Neural cell (in vitro differentiated cells): ENCODE results near the gene UNC13B.

Experiments
- EP300 ChIP-seq: fragments of 450-650 bp; conservative IDR thresholded peaks from 2 replicates; pipeline ENCODE4 v1.6.1; 2014; ENCODE audit warnings: antibody characterized with exemption, mild to moderate bottlenecking, moderate library complexity; ENCODE audit not compliant: poor library complexity, severe bottlenecking
- EZH2 ChIP-seq: fragments of 200-600, 300-800 bp; shearing (Covaris generic), sonication (generic); IDR thresholded peaks from 2 replicates; pipeline ENCODE4 v1.6.1; 2014; ENCODE audit warnings: antibody characterized with exemption, low read length, borderline replicate concordance, mild to moderate bottlenecking; ENCODE audit not compliant: insufficient read depth, poor library complexity, severe bottlenecking
- POLR2AphosphoS5 ChIP-seq: IDR thresholded peaks from 2 replicates; pipeline ENCODE4 v1.6.1; 2012
- RAD21 ChIP-seq: fragments of 450-650 bp; conservative IDR thresholded peaks from 2 replicates; pipeline ENCODE4 v1.6.1; 2014; ENCODE audit warnings: antibody characterized with exemption, mild to moderate bottlenecking, moderate library complexity
- TF ChIP-seq, protein P1 (sequence below): fragments of 450-650 bp; IDR thresholded peaks from 2 replicates; pipeline ENCODE4 v1.5.1; 2014; ENCODE audit warnings: antibody characterized with exemption, mild to moderate bottlenecking, moderate library complexity; ENCODE audit not compliant: poor library complexity, severe bottlenecking

DNA sequence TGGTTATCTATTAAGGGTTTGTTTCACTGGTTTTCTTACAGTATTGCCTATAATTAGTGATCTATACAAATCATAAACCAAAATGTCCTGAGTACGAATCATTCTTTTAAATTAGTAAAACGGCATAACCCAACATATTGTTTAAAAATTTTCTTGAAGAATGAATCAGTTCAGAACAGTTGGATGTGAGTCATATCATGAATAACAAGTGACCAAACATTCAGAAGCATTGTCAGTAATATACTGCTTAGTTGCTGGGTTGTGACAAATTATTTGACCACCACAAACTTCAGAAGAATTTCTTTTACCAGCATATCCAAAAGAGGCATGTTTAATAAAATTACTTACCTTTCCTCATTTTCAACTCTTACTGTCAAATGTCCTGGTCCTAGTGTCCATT is 111.2 kb downstream of the UNC13B start:
- TF ChIP-seq RAD21 (no peak), EP300 (no peak), POLR2AphosphoS5 (no peak), EZH2 (no peak)
- TF ChIP-seq, protein P1, sequence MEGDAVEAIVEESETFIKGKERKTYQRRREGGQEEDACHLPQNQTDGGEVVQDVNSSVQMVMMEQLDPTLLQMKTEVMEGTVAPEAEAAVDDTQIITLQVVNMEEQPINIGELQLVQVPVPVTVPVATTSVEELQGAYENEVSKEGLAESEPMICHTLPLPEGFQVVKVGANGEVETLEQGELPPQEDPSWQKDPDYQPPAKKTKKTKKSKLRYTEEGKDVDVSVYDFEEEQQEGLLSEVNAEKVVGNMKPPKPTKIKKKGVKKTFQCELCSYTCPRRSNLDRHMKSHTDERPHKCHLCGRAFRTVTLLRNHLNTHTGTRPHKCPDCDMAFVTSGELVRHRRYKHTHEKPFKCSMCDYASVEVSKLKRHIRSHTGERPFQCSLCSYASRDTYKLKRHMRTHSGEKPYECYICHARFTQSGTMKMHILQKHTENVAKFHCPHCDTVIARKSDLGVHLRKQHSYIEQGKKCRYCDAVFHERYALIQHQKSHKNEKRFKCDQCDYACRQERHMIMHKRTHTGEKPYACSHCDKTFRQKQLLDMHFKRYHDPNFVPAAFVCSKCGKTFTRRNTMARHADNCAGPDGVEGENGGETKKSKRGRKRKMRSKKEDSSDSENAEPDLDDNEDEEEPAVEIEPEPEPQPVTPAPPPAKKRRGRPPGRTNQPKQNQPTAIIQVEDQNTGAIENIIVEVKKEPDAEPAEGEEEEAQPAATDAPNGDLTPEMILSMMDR: no peak
